Osteocyte (in vitro differentiated cells): ENCODE measurements around the gene CCR4. TPM values are rescaled to one million over a fixed set of nuclear protein-coding genes. Genes with fewer than 3 reads are reported as not detected.
"Not testable (repeated sequence)": the region's sequence is repeated elsewhere in the genome, so short reads cannot be mapped to it uniquely, and the experiment has no call there.

Source experiments
- DNase-seq: peaks from one replicate; pipeline ENCODE4 v3.0.0; 2021; ENCODE audit warnings: mixed read lengths; ENCODE audit not compliant: unreplicated experiment; ENCODE audit errors: extremely low spot score
- H3K27ac Mint-ChIP-seq: one replicate; pipeline ENCODE4 v1.8.0; 2021; ENCODE audit warnings: mild to moderate bottlenecking, mixed read lengths; ENCODE audit not compliant: unreplicated experiment
- H3K27me3 Mint-ChIP-seq: one replicate; pipeline ENCODE4 v1.8.0; 2021; ENCODE audit warnings: mixed read lengths; ENCODE audit not compliant: unreplicated experiment
- H3K36me3 Mint-ChIP-seq: one replicate; pipeline ENCODE4 v1.8.0; 2021; ENCODE audit warnings: mixed read lengths; ENCODE audit not compliant: unreplicated experiment
- H3K4me1 Mint-ChIP-seq: one replicate; pipeline ENCODE4 v1.8.0; 2021; ENCODE audit warnings: mixed read lengths; ENCODE audit not compliant: unreplicated experiment
- H3K4me3 Mint-ChIP-seq: one replicate; pipeline ENCODE4 v1.8.0; 2021; ENCODE audit warnings: mild to moderate bottlenecking, moderate library complexity, mixed read lengths; ENCODE audit not compliant: unreplicated experiment
- H3K9me3 Mint-ChIP-seq: one replicate; pipeline ENCODE4 v1.8.0; 2021; ENCODE audit warnings: mixed read lengths; ENCODE audit not compliant: unreplicated experiment
- total RNA-seq: library from RNA; stranded (reverse); gene quantifications from 2 replicates; pipeline ENCODE4 v1.2.1, GENCODE V29; 2021
- TF ChIP-seq, protein P1 (sequence below): fragments of 200-600 bp; sonication (generic); IDR thresholded peaks from 2 replicates; pipeline ENCODE4 v1.5.0; 2021; ENCODE audit warnings: antibody characterized with exemption, mild to moderate bottlenecking, moderate library complexity

The CCR4 gene
- total RNA-seq, 1 donor from 2014 or later: not detected

DNA sequence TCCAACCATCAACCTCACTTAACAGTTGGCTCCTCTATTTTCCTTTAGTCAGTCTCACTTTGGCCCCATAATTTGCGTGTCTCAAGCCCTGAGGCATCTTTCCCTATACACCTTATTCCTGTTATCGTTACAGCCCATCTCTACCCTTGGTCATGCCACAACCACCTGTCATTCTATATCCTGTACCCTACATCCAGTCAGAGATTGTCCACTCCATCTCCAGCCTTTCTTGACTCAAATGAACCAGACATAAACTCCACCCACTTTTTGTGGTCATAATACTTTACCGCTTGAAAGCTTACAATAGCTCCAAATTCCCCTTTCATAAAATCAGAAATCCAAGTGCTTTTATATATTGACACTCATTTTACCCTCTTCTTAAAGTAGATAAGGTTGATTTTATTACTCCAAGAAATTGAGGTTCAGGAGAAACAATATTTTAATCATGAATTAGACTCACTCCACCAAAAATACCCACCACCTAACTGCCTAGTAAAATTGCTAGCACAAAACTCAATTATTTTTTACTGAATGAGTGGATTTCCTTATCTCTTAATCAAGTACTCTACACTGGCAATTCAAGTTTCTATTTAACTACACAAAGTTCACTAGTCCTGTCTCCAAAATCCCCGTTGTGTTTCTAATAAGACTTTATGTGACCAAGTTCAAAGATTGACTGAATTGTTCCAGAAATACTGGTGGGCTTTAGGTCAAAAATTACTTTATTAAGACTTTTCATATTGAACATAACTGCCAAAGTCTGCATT is 9.1 kb downstream of the CCR4 start:
- Mint-ChIP-seq H3K4me3 (no peak overlapping the region), H3K4me1 (peaks cover 9% of the 10 kb centered on the region), H3K27me3 (peaks cover 24% of the 10 kb centered on the region), H3K36me3 (no peaks in the 10 kb centered on the region), H3K9me3 (peaks cover 6% of the 10 kb centered on the region), H3K27ac (no peak overlapping the region)
- DNase-seq: no peak
- TF ChIP-seq, protein P1, sequence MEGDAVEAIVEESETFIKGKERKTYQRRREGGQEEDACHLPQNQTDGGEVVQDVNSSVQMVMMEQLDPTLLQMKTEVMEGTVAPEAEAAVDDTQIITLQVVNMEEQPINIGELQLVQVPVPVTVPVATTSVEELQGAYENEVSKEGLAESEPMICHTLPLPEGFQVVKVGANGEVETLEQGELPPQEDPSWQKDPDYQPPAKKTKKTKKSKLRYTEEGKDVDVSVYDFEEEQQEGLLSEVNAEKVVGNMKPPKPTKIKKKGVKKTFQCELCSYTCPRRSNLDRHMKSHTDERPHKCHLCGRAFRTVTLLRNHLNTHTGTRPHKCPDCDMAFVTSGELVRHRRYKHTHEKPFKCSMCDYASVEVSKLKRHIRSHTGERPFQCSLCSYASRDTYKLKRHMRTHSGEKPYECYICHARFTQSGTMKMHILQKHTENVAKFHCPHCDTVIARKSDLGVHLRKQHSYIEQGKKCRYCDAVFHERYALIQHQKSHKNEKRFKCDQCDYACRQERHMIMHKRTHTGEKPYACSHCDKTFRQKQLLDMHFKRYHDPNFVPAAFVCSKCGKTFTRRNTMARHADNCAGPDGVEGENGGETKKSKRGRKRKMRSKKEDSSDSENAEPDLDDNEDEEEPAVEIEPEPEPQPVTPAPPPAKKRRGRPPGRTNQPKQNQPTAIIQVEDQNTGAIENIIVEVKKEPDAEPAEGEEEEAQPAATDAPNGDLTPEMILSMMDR: no peak

DNA sequence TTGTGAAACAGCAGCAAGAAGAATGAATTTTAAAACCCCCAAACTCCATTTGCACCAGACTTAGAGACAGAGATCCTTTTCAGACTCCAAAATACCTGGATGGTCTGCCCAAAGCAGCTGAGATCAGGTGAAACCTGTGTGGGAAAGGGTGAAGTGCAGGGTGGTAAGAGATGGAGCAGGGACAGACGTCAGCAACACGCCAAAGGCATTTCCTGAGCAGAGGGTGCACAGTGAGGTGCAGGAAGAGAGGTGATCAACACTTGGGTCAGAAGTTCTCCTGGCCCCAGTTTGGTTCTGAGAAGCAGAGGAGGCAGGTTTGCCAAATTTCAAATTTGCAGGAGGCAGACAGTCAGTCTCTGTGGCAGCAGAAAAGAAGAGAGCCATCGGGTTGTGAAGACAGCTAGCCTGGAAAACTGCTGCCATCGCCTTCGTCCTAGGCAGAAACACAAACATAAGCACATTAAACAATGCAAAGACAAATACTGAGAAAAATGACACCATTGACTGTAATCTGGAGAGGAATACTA is 9.8 kb downstream of the CCR4 start:
- H3K36me3 Mint-ChIP-seq: no peaks in the 10 kb centered on the region
- peaks cover 24% of the 10 kb centered on the region for H3K27me3 Mint-ChIP-seq
- H3K4me1 Mint-ChIP-seq: peaks cover 9% of the 10 kb centered on the region
- H3K27ac Mint-ChIP-seq: no peak overlapping the region
- peaks cover 6% of the 10 kb centered on the region for H3K9me3 Mint-ChIP-seq
- no peak for DNase-seq
- TF ChIP-seq, protein P1: no peak
- H3K4me3 Mint-ChIP-seq: no peak overlapping the region

DNA sequence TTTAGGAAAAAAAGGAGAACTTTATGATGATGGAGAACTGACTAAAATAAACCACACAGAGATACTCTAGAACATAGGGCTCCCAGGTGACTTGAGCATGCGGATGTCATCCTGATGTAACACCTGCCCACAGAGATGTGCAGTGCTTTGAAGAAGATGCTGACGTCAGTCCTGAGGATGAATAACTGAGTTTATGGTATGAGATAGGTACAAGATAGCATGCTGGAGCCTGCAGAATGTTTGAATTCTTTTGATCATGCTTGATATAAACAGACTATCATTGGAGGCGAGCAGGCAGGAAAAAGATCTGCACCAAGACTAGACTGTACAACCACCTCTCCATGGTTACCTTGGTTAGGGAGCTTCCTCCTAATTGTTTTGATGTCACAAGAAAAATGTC is 12.4 kb downstream of the CCR4 start:
- H3K36me3 Mint-ChIP-seq: no peaks in the 10 kb centered on the region
- peaks cover 5% of the 10 kb centered on the region for H3K4me1 Mint-ChIP-seq
- no peak for DNase-seq
- TF ChIP-seq, protein P1: no peak
- H3K27me3 Mint-ChIP-seq: peaks cover 22% of the 10 kb centered on the region
- peaks cover 13% of the 10 kb centered on the region for H3K9me3 Mint-ChIP-seq
- H3K4me3 Mint-ChIP-seq: no peak overlapping the region
- no peak overlapping the region for H3K27ac Mint-ChIP-seq

DNA sequence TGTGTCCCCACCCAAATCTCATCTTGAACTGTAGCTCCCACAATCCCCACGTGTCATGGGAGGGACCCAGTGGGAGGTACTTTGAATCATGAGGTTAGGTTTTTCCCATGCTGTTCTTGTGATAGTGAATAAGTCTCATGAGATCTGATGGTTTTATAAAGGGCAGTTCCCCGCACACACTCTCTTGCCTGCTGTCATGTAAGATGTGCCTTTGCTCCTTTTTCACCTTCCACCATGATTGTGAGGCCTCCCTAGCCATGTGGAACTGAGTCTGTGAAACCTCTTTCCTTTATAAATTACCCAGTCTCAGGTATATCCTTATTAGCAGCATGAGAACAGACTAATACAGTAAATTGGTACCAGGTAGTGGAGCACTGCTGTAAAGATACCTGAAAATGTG is 13.3 kb downstream of the CCR4 start:
- H3K4me3 Mint-ChIP-seq, H3K36me3 Mint-ChIP-seq, DNase-seq, H3K27ac Mint-ChIP-seq: not testable (repeated sequence)
- Mint-ChIP-seq H3K4me1 (peaks cover 11% of the 10 kb centered on the region), H3K9me3 (peaks cover 13% of the 10 kb centered on the region), H3K27me3 (peaks cover 17% of the 10 kb centered on the region)

DNA sequence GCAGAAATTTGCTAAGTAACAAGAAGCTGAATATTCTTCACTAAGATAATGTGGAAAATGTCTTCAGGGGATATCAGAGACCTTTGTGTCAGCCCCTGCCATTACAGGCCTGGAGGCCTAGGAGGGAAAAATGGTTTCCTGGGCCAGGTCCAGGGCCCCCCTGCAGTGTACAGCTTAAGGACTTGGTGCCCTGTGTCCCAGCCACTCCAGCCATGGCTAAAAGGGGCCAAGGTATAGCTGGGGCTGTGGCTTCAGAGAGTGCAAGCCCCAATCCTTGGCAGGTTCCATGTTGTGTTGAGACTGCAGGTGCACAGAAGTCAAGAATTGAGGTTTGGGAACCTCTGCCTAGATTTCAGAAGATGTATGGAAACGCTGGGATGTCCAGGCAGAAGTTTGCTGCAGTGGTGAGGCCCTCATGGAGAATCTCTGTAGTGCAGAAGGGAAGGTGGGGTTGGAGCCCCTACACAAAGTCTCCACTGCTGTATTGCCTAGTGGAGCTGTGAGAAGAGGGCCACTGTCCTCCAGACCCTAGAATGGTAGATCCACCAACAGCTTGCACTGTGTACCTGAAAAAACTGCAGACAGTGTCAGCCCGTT is 14.3 kb downstream of the CCR4 start:
- H3K9me3 Mint-ChIP-seq: peaks cover 13% of the 10 kb centered on the region
- not testable (repeated sequence) for H3K27ac Mint-ChIP-seq, H3K4me3 Mint-ChIP-seq, DNase-seq, H3K36me3 Mint-ChIP-seq
- peaks cover 15% of the 10 kb centered on the region for H3K27me3 Mint-ChIP-seq
- H3K4me1 Mint-ChIP-seq: peaks cover 11% of the 10 kb centered on the region

DNA sequence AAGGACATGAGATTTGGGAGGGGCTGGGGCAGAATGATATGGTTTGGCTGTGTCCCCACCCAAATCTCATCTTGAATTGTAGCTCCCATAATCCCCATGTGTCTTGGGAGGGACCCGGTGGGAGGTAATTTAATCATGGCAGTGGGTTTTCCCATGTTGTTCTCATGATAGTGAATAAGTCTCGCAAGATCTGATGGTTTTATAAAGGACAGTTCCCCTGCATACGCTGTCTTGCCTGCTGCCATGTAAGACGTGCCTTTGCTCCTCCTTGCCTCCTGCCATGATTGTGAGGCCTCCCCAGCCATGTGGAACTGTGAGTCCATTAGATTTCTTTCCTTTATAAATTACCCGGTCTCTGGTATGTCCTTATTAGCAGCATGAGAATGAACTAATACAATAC is 15.2 kb downstream of the CCR4 start:
- H3K4me3 Mint-ChIP-seq, H3K36me3 Mint-ChIP-seq, DNase-seq, H3K27me3 Mint-ChIP-seq, H3K27ac Mint-ChIP-seq: not testable (repeated sequence)
- Mint-ChIP-seq H3K4me1 (peaks cover 11% of the 10 kb centered on the region), H3K9me3 (peaks cover 13% of the 10 kb centered on the region)
